Measurements from ENCODE around the gene FAM168B.

DNA sequence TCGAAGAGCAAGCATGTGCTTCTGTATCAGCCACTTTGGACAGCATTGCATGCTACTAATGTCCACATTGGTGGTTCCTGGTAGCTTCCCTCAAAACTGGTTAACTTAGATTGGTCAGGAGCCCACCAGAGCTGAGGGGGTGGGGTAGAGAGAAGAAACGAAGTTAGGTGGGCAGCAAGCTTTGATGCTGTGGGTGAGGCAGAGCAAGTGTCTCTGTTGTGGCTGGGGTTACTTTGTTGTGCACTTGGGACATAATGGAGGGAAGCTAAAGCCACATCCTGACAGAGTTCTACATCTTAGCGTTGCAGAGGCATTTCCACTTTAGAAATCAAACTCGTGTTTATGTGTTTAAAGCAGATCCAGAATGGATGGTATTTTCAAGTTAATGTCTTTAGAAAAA lies 82.7 kb downstream of the FAM168B start:
- TF ChIP-seq, protein P1, sequence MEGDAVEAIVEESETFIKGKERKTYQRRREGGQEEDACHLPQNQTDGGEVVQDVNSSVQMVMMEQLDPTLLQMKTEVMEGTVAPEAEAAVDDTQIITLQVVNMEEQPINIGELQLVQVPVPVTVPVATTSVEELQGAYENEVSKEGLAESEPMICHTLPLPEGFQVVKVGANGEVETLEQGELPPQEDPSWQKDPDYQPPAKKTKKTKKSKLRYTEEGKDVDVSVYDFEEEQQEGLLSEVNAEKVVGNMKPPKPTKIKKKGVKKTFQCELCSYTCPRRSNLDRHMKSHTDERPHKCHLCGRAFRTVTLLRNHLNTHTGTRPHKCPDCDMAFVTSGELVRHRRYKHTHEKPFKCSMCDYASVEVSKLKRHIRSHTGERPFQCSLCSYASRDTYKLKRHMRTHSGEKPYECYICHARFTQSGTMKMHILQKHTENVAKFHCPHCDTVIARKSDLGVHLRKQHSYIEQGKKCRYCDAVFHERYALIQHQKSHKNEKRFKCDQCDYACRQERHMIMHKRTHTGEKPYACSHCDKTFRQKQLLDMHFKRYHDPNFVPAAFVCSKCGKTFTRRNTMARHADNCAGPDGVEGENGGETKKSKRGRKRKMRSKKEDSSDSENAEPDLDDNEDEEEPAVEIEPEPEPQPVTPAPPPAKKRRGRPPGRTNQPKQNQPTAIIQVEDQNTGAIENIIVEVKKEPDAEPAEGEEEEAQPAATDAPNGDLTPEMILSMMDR (optimal IDR thresholded peaks at IDR 0.05 in 1 of 3, IDR thresholded peaks at IDR 0.05 in 1 of 3, conservative IDR thresholded peaks at IDR 0.05 in 1 of 3; ENCODE audit: extremely low read depth in 1 of 3, insufficient read depth in 2 of 3, low read length in 3 of 3): no peak
- no peak for TF ChIP-seq EZH2 (IDR thresholded peaks at IDR 0.05; ENCODE audit: low read length)

Measured in keratinocyte (primary cell).